Activated CD4-positive, alpha-beta T cell treated with anti-CD3 and anti-CD28 coated beads, Interleukin-2, Interleukin-4, amounts not matched to agents 100 ng/mL and 50 ng/mL, durations not matched to agents 16 hours and 8 hours (primary cell): Measurements from ENCODE around the gene TPBG.
A peak's percentile ranks its signal among the peaks of the same experiment; 100 is the strongest.

Experiments
- DNase-seq: peaks from one replicate; pipeline ENCODE4 v3.0.0-alpha.2; 2020; ENCODE audit warnings: low spot score

Gene TPBG, protein sequence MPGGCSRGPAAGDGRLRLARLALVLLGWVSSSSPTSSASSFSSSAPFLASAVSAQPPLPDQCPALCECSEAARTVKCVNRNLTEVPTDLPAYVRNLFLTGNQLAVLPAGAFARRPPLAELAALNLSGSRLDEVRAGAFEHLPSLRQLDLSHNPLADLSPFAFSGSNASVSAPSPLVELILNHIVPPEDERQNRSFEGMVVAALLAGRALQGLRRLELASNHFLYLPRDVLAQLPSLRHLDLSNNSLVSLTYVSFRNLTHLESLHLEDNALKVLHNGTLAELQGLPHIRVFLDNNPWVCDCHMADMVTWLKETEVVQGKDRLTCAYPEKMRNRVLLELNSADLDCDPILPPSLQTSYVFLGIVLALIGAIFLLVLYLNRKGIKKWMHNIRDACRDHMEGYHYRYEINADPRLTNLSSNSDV

GRCh38 chr6:82363428-82364086 lies at the start of gene TPBG:
TPBG (plus strand) TSS chr6:82363817; CDS start chr6:82364962, 1,145 bp downstream.
- no peak for DNase-seq

DNA sequence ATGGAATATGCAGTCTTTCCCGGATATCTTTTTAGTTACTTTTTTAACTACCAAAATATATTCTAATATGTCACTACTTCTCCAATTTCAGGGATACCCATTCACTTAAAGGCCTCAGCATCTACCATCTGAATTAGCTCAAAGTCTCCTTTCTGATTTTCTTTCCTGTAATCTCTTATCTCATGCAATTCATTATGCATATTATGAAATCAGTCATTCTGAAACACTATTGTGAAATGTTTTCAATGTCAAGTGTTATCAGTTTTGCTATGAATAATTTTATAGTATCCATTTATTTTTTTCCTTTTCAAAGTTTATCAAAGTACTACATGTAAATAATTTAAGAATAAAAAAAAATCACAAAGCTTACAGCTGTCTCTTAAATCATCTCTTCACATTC lies 41.2 kb upstream of the TPBG start:
- DNase-seq, result no peak

DNA sequence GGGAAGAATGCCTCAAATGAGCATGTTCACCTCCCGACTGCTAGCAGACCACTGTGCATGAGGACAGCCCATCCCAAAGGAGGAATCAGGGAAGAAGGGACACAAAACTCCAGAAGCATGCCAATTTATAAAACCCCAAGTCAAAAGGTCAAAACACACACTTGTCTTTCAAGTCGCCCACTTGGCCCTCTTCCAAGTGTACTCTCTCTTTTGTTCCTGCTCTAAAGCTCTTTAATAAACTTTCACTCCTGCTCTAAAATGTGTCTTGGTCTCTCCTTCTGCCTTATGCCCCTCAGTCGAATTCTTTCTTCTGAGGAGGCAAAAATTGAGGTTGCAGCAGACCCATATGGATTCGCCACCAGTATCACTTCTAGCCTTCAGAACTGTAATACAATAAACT lies 33.9 kb upstream of the TPBG start:
- DNase-seq, result no peak

DNA sequence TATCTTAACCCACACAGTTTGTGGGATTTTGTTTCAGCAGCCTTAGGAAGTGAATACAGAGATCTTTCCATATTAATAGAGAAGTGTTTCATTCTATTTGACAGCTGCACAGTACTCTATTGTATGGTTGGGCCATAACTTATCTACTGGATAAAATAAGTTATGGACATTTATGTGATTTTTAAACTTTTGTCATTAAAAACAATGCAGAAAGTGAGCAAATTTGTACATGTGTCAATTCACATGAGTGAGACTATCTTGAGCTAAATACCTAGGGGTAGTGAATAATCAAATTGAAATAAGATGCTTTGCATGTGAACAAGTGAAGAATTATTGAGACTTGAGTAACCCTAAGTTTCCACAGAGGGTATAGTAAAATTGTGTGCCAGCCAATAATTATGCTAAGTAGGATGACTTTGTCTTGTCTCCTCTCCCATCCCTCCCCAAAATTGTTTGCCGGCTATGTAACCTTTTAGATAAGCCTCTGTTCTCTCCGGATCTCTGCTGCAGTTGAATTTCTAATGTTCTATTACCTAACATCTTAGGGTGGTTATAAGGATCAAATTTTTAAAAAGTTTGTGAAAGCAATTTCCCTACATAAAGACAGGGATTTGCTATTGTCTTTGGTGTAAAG lies 33.3 kb upstream of the TPBG start:
- no peak for DNase-seq

DNA sequence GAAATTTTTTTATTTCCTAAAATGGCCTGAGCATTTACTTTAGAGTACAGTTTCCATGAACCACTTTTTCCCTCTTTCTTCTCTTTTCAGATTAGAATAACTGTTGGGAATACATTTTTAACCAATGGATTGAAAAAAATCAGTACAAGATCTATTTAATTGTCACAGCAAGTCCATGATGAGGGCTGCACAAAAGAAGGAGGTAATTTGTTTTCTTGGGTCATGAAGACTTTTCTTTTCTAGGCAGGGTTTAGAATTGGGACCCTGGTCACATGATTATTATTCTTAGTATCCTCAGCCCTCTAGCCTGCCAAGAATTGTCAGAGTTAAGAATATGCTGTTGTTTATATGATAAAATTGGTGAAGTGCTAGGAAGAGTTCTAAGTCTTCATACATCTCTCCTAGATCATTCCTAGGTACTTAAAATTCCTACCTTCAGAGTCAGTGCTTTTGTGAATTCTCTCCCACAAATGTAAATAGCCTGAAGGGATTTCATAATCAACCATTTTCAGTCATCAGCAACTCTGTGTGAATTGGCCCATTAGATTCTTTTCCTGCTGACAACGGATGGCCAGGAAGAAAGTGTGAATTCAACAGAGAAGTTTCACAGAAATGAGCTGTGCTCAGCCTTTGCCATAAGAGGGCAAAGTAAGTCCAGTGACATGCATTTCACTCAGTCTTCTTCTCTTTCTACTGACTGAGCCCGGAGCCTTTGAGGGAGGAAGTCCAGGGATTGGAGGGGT lies 32.4 kb upstream of the TPBG start:
- DNase-seq, result no peak

DNA sequence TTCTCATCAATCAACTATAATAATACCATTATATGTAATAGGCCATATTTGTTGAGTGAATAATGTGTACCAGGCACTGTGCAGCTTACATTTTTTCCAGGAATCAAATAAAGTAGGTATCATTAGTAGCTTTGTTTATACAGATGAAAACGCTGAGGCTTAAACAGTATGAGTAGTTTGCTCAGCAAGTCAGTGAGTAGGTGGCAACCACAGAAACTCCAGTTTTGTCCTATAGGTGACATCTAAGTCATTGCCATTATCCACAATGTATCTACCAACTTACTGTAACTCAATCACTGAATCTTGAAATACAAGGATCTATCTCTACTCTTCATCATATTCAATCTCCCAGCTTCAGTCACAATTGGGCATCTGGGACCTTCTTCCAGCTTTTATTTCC lies 29.8 kb upstream of the TPBG start:
- DNase-seq, result no peak

DNA sequence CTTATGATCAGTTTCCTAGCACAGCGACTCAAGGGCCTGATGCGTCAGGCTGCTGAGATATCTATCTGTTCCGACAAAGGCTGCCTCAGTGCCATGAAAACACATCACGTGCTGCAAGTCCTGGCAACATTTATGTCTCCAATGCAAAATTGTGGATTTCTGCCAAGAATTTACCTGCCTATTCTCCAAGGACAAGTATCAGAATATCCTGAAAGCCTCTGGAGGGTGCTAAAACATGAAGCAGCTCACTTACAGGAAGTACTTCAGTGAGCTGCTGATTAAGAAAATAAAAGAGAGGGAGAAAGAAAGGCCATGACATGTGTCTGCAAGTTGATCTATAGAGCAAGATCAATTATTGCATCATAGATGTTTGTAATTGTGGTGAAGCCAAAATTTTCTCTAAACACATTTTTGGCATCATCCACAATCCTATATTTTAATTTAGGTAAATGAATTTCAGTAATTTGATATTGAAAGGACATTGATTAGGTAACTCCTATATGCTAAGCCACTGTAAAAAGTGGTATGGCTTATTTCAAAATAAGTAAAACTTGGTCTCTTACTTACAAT lies 25.8 kb upstream of the TPBG start:
- no peak for DNase-seq

DNA sequence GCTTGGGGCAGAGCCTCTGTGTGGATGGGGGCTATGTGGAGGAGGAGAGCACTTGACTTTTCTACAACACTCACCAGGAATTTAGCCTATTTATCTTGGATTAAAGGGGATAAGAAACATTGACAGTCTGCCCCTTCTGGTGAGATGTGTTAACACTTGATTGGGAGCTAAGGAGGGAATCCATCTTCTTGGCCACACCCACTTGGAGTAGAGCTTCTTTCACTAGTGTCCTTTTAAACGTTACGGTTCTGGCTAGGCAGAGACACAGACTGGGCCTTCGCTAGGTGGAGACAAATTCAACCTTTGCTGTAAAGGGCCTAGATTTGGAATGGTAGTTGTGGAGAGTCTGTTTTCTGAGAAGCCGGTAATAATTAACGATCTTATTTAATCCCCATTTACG lies 15.5 kb upstream of the TPBG start:
- DNase-seq, result no peak

DNA sequence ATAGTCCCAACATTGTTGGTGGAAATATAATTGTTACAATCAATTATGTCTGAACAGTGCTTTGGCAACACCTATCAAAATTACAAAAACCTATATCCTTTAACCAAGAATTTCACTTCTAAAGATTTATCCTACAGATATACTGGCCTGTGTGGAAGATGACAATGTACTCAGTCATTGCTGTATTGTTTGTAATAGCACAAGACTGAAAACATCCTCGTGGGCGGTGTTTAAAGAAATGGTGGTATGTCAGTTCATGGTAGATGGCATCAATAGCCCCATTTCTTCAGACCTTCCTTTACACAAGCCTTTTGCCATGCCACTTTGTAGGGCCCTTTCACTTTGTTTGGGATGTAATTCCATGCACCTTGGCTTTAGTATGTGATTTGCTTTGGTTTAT lies 9.8 kb upstream of the TPBG start:
- no peak for DNase-seq

DNA sequence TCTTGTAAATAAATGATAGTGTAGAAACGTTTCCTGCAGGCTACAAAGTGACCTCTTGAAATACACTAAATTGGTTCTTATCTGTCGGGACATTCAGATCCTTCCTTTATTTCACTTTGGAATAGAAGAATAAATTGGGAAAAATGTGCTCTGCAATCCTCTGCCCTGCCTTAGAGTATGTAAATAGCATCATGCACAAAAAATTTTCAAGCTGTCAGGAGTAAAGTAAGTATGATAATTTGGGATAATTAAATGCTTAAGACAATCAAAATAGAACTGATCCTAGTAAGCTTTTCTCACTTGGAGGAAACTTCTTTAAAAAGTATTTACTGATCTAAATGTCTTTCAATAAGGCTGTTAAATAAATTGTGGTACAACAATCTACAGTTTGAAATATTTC lies 3.1 kb upstream of the TPBG start:
- no peak for DNase-seq

DNA sequence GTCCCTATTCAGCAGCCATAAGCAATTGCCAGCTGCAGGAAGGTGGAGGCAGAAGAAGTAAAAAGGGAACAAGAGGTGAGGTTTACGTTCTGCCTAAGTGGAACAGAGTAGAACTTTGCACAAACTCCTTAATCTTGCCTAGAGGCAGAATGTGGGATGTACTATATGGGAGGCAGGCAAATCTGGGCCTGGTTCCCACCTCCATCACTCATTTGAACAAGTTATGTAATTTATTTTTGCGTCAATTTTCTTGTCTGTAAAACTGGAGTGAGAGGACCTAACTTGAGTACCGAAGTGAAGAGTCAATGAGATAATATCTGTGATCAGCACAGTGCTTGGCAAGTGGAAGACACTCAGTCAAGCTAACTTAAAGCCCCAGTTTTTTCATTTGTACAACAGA lies 2.0 kb upstream of the TPBG start:
- no peak for DNase-seq

- no peak for DNase-seq
Observed at GRCh38 chr6:82362144-82362543, 1.5 kb upstream of the TPBG start.

- no peak for DNase-seq
Observed at GRCh38 chr6:82362878-82363427, 664 bp upstream of the TPBG start.

- peak; percentile 4 for DNase-seq
Observed at GRCh38 chr6:82364087-82365015, 734 bp downstream of the TPBG start.

- DNase-seq, result no peak
Observed at GRCh38 chr6:82365016-82365795, 1.6 kb downstream of the TPBG start.

GRCh38 chr6:82367704-82368103 lies 4.1 kb downstream of the TPBG start:
- DNase-seq, result no peak

GRCh38 chr6:82370788-82371187 lies 7.2 kb downstream of the TPBG start:
- no peak for DNase-seq

DNA sequence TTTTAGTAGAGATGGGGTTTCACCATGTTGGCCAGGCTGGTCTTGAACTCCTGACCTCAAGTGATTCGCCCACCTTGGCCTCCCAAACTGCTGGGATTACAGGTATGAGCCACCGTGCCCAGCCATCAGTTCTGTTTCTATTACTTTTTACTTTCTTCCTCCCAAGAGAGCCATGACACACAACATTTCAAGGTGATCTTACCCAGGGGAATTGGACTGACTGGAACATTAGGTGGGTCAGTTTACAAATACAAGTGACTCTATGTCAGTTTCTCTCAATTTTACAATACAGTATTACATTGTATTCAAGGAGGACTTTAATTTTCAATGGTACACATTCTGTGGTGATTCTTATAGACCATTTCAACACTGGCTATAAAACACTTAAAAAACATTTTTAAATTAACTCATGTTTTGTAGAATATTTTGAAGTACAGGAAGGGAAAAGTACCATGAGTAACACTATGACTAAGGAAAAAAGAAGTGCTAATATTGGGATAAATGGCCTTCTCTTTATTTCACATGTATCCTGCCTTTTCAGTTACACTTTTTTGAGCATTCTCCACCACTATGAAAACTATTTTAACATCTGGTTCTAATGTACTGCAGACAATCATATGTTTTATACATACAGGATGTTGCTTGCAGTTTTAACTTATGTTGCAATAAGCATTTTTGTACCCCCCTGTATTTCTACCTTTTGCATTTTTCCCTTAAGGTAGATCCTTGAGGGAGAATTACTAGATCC lies 8.4 kb downstream of the TPBG start:
- DNase-seq, result no peak

GRCh38 chr6:82372656-82373055 lies 9.0 kb downstream of the TPBG start:
- no peak for DNase-seq
